HG02852 (cell line): Measurements from ENCODE around the gene EFCAB5.
"Not testable (repeated sequence)": the region's sequence is repeated elsewhere in the genome, so short reads cannot be mapped to it uniquely, and the experiment has no call there.

Source experiments
- ATAC-seq: cut with Tn5 transposase; IDR thresholded peaks from one replicate; pipeline ENCODE4 v1.9.1; 2021; ENCODE audit warnings: mild to moderate bottlenecking, moderate library complexity; ENCODE audit not compliant: unreplicated experiment

The EFCAB5 gene

DNA sequence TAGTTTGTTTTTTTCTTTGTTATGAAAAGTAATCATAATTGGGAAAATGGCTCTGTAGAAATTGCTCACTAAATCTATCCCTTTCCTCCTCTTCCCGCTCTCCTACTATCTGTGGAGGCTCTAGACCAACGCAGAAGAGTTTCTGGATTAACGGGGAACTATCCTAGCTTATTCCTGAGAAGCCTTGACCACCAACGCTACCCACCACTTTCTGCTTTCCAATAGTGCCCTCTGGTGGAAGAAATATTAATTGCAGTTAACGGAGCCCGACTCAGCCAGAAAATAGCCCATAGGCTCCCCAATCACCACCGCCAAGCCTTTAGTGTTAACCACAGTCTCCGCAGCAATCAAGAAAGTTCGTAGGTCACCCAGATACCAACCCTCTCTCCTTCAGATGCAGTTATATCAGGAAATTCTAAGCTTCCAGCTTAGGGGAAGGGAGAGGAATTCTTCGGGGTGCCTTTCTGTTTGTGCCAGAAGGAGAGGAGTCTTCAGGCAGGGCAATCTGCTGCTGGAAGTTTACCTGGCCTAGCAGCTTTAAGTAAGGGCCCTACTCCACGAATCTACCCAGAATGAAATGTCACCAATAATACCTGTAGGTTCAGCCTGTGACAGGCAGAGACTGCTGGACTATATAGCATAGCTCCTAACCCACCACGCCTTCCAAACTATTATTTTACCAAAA is 152.2 kb downstream of the EFCAB5 start:
- no peak for ATAC-seq

DNA sequence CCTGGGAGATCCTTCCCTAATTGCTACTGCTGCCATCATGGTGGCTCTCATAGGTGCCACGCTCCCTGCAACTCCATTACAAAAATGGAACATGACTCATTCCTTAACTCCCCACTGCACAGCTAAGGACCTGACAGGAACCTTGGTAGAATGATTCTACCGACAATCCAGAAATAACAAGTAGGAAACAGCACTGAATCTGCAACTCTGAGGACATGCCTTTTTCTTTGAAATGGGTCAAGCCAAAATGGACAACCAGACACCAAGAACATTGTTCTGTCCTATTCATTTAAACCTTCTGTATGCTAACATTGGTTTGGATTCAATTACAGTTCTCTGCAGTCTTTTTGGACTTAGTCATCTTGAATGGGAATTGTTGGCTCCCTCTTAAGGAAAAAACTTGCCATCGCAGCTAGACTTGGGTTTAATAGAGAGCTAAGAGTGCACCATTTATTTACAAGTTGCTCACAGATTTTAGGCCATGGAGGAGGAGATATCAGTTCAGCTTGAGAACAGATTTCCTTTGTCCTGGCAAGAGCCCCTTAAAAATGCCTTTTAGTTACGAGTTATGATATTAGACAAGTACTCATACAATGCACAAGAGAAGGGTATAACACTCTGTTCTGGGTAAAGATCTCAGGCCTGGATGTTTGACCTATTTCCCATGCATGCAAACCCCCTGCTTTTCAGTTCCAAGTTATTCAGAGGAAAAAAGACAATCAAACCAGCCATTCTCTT is 154.2 kb downstream of the EFCAB5 start:
- no peak for ATAC-seq

DNA sequence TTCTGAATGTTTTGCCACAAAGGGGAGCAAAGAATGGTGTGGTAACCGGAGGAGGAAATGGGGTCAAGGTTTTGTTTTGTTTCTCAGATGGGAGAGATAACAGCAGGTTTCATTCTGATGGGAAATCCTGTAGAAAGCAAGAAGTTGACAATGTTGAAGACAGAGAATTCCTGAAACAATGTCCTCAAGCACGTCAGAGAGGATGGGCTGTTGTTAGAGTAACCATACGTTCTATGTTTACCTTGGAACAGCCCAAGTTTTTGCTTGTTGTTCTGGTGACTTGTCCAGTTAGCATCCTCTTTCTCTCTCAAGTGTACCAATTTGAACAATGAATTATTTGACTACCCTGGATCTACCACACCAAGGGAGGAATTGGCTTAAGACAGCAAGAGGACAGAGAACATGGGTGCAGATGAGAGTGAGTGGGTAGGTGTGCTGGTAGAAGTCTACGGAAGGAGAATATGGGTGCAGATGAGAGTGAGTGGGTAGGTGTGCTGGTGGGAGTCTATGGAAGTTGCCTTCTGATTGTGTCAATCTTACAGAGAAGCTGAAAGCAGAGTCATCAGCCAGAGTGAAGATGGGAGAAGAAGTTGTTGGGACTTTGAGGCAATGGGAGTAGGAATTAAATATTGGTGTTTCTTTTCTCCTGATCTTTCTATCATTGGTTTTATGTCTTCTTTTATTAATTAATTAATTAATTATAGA is 160.4 kb downstream of the EFCAB5 start:
- no peak for ATAC-seq

DNA sequence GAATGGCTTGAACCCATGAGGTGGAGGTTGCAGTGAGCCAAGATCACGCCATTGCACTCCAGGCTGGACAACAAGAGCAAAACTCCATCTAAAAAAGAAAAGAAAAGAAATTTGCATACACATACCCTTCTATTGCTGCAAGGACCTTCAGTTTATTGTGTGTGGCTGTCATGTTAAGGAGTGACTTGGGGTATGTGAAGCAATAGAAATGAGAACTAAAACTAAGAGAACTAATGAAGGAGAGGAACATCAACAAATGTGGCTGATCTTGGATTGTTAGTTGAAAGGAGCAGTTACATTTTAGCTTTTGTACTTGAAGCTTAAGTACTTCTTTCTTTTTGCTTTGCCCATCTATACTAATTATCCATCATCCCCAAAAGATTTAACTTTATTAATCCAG is 162.5 kb downstream of the EFCAB5 start:
- no peak for ATAC-seq

DNA sequence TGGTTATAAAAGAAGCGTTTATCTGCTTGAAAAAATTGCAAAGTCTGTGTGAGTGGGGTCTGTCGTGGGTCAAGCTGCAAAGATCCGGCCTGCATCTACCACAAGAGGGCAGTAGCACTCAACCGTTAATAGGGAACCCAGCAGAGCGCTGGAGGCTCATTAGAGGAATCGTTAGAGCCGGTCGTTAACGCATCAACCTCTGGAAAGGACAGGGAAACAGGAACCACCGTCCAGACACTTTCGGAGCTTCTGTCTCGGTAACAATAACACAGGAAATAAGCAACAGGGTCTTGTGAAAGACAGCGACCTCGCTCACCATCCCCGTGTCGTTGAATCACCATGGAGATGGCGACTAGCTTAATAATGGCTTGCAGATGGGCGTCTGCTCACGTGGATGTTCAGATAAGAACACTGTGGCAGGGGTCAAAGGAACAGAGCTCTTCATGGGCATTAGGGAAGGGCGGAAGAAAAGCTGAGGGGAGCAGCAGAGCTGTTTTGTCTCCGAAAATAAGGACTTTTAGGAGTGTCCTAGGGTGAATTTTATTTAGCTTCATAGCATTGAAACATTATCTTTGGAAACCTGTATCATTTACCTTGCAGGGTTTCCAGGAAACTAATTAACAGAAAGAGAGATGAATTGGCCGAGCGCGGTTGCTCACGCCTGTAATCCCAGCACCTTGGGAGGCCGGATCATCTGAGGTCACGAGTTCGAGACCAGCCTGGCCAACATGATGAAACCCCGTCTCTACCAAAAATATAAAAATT is 163.3 kb downstream of the EFCAB5 start:
- ATAC-seq, result no peak

DNA sequence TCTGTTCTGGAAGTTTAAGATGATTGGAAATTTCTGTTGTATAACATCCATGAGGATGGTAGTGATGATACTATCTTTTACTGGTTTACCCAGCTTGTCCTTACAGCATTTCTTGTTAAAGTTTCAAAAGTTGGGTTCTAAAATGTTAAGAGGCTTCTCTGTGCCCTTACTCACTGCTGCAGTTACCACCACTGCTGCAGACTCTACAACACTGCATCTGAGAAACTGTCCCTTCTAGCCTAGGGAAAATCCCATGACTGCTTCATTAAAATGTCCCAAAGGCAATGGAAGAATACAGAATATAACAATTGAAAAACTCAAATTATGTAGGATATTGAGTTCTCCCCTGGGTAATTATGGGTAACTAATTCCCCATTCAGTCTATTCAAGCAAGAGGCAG is 171.4 kb downstream of the EFCAB5 start:
- no peak for ATAC-seq

DNA sequence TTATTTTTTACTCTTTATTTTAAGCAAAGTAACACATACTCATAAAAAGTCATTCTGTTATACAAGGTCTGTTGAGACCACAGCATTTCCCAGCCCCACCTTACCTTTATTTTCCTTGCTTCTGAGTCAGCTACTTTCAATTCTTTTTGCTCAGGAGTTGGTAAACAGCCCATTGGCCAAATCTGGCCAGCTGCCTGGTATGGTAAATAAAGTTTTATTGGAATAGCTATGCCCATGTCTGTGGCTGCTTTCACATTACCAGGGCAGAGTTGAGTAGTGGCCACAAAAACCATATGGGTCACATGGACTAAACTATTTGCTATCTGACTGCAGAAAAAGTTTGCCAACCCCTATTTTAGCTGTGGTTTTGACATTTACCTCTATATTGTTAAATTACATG is 171.8 kb downstream of the EFCAB5 start:
- ATAC-seq, result no peak

DNA sequence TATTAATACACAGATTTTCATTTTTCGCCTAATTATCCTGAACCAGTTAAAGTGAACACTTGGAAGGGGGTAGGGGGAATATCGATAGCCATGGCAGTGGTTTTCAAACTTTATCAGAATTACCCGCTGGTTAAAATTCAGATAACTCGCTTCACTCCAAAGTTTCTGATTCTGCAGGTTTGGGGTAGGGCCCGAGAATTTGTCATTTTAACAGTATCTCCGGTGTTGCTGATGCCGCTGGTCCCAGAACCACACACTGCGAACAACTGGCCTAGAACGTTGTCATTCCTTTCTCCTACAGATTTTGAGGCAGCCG is 174.9 kb downstream of the EFCAB5 start:
- ATAC-seq, result peak; percentile 17

DNA sequence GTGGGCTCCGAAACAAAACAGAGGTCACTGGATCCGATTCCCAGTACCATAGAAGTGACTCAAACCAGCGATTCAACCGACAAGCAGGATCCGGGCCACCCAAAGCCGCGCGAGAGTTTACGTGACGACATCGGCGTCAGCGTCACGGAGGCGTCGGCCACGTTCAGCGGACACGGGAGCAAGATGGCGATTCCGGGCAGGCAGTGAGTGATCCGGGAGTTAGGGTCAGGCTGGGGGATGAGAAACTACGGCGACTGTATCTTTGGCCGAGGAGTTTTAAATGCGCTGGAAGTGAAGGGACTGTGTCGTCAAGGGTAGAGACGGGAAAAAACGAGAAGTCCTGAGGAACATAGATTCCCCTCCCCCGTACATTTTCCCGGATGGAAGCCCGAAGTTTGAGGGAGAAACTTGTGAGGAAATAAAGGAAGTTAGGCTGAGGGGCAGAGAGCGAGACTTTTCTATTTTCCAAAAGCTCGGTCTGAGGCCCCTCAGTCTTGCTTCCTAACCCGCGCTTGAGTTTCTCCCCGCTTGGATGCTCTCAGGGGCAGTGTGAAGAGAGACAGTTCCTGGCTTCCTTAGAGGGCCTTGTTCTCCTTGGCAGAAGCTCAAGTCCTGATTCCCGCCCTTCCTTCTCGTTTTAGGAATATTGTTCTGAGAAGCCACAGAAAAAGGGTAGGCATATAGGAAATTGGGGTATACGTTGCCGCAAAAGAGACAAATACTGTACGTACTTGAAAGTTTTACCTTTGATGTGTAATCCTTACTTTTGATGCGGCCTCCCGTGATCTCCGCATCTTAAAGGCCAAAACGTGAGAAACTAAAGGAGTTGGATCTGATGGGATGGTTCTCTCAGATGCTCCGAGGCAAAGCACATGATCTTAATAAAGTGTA is 175.5 kb downstream of the EFCAB5 start, which contains the start of gene NSRP1:
Gene NSRP1 (plus strand): TSS at position 156 of the 891 bp plus-strand sequence. CDS start 28 bp downstream, at position 184.
- peak; percentile 91 for ATAC-seq

DNA sequence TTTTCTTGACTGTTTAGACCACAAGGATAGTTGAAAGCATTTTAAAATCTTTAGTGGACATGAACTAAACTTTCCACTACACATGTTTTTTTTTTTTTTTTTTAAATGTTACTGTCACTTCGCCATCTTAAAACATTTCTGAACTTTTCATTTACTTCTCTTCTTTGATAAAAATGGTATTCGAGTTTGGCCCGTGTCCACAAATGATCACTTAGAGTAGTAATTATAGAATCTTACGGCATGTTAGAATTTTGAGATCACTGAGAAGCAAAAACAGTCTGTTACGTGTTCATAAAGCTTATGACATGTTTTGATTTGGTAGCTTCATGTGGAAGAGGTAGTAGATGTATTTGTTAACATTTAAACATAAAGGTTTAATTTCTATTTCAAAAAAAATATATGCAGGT is 176.2 kb downstream of the EFCAB5 start:
- no peak for ATAC-seq

DNA sequence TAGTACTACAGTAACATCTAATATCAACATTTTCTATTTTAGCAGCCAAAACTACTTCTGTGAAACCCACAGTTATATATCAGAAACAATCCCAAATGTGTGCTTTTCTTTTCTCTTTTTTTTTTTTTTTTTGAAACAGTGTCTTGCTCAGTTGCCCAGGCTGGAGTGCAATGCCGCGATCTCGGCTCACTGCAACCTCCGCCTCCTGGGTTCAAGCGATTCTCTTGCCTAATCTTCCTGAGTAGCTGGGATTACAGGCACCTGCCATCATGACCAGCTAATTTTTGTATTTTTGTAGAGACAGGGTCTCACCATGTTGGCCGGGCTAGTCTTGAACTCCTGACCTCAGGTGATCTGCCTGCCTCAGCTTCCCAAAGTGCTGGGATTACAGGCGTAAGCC is 177.2 kb downstream of the EFCAB5 start:
- not testable (repeated sequence) for ATAC-seq

DNA sequence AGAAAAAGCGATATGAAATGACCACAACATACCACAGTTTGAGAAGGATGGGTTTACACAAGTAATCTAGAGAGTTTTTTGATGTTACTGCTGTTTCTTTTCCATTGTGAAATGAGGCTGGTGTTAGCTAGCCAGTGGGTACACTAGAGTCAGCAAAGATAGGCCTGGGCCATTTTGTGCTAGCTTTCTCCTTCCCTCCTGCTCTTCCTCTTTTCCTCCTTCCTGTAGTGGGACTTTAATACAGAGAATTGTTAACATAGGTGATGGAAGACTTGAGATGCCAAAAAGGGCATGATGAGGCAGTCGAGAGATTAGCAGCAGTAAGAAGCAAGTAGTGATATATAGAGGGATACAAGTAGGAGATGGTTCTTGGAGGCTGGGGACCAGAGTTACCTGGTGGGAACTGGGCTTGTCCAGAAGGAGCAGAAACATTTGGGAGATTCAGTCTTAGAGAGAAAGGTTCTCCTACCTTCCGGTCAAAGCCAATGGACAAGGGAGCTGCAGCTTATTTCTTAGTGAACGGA is 182.9 kb downstream of the EFCAB5 start:
- no peak for ATAC-seq

DNA sequence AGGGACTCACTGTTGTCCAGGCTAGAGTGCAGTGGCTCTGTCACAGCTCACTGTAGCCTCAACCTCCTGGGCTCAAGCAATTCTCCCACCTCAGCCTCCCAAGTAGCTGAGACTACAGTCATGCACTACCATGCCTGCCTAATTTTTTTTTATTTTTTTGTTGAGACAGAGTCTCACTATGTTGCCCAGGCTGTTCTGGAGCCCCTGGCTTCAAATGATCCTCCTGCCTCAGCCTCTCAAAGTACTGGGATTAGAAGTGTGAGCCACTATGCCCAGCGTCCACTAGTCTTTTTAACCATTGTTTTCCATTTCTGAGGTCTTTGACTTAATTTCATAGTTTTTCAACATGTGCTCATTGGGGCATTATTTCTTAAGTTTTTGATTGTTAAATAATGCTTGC is 188.7 kb downstream of the EFCAB5 start:
- no peak for ATAC-seq

DNA sequence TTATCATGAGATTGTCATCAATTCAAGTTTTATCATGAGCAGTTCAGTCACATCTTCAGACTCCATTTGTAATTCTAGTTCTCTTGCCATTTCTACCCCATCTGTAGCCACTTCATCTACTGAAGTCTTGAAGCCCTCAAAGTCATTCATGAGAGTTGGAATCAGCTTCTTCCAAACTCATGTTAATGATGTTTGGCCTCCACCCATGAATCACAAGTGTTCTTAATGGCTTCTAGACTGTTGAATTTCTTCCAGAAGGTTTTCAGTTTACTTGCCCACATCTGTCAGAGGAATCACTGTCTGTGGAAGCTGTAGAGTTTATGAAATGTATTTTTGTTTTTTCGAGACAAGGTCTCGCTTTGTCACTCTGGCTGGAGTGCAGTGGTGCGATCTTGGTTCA is 191.2 kb downstream of the EFCAB5 start:
- no peak for ATAC-seq

DNA sequence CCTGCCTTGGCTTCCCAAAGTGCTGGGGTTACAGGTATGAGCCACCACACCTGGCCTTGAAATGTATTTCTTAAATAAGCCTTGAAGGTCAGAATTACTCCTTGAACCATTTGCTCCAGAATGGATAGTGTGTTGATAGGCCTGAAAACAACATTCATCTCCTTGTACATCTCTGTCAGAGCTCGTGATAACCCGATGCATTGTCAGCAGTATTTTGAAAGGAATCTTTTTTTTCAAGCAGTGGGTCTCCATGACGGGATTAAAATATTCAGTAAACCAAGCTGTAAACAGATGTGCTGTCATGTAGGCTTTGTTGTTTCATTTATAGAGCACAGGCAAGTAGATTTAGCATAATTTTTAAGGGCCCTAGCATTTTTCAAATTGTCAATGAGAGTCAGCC is 191.8 kb downstream of the EFCAB5 start:
- no peak for ATAC-seq

DNA sequence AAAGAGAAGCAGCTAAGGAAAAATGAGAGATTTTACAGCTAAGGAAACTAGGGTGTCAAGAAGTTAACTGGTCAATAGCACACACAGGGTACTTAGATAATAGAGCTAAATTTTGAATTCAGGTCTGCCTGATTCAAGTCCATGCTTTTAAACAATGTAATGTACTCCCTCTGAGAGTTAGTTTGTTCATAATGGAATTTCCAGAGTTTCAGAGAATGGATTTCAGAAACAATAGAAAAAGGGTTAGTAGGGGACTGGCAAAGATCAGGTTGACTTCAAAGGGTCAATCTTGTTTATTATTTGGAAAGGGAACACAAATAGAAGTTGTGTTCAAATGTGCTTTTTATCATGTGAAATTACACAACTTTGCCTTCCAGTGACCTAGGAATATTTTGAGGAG is 193.1 kb downstream of the EFCAB5 start:
- ATAC-seq, result no peak

DNA sequence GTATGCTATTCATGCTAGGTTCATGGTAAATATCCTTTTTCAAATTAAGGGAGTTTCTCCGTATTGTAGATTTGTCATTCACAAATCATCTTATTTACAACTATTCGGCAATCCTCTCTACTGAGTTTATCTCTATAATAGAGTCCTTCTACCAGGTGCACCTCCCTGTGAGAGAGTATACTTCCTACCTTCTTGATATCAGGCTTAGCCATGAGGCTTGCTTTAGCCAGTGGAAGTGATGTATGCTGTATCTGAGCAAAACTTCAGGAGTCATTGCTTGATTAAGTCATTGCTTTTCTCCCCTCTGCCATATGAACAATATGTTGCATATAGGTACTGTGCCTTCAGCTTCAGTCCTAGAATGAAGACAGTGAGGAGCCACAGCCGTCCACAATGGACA is 195.7 kb downstream of the EFCAB5 start:
- ATAC-seq, result no peak

DNA sequence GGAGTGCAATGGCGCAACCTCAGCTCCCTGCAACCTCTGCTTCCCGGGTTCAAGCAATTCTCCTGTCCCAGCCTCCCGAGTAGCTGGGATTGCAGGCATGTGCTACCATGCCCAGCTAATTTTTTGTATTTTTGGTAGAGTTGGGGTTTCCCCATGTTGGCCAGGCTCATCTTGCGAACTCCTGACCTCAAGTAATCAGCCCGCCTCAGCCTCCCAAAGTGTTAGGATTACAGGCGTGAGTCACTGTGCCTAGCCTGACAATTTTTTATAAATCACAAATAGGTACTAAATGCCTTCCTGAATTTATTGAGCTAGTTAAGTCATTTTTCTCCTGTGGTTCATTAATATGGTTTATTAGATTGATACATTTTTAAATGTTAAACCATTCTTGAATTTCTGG is 206.4 kb downstream of the EFCAB5 start:
- not testable (repeated sequence) for ATAC-seq

DNA sequence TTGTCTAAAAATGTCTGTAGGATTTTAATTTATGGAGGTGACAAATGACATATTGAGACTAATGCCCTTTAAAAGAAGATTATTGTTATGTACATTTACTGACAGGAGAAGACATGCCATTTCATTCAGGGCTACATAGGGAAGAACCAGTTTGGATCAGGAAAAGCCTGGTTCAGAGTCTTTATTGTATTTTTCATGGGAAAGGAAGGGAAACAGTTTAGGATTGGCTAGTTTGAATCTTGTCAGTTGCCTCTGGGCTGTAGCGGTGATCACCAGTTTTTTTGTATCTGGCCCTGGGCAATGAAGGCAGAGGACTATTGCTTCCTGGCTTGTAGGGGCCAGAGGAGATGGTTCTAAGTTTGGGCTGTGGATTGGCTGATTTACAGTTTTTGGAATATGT is 206.9 kb downstream of the EFCAB5 start:
- no peak for ATAC-seq

DNA sequence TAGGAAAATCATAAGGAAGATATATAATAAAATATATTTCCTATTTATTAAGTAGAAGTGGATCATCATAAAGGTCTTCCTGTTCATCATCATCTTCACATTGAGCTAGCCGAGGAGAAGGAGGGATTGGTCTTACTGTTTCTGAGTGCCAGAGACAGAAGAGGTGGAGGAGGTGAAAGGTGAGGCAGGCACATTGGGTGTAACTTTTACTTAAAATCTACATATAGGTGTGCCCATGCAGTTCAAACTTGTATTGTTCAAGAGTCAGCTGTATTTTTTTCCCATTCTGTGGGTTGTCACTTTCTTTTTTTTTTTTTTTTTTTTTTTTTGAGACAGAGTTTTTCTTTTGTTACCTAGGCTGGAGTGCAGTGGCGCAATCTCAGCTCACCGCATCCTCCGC is 210.0 kb downstream of the EFCAB5 start:
- ATAC-seq, result no peak
